HepG2 (cell line): ENCODE data around the gene NBPF1.
"Not testable (repeated sequence)": the region's sequence is repeated elsewhere in the genome, so short reads cannot be mapped to it uniquely, and the experiment has no call there.

Source experiments
- ELF4 ChIP-seq: sonication (generic); formaldehyde crosslinking; IDR thresholded peaks from 2 replicates; pipeline ENCODE4 v1.5.0; 2020; ENCODE audit warnings: missing genetic modification reagents, mild to moderate bottlenecking, moderate library complexity, borderline replicate concordance
- HNRNPL ChIP-seq: fragments of 200-400 bp; formaldehyde crosslinking; IDR thresholded peaks from 2 replicates; pipeline ENCODE4 v1.6.1; 2017; ENCODE audit warnings: mild to moderate bottlenecking, low read depth, low read length
- RELA ChIP-seq: sonication (generic); formaldehyde crosslinking; IDR thresholded peaks from 2 replicates; pipeline ENCODE4 v1.4.0; 2020; ENCODE audit warnings: missing genetic modification reagents
- RFXAP ChIP-seq: sonication (generic); formaldehyde crosslinking; IDR thresholded peaks from 2 replicates; pipeline ENCODE4 v1.4.0; 2020; ENCODE audit warnings: missing genetic modification reagents, borderline replicate concordance
- SMAD3 ChIP-seq: sonication (generic); formaldehyde crosslinking; IDR thresholded peaks from 2 replicates; pipeline ENCODE4 v1.4.0; 2020; ENCODE audit warnings: missing genetic modification reagents
- SMC3 ChIP-seq: IDR thresholded peaks from 2 replicates; pipeline ENCODE4 v1.6.1; 2011; ENCODE audit warnings: low read length, improper control_type of control experiment
- TOE1 ChIP-seq: sonication (generic); formaldehyde crosslinking; IDR thresholded peaks from 2 replicates; pipeline ENCODE4 v1.4.0; 2020; ENCODE audit warnings: mild to moderate bottlenecking, missing genetic modification reagents
- ZNF274 ChIP-seq: sonication (generic); formaldehyde crosslinking; IDR thresholded peaks from 2 replicates; pipeline ENCODE4 v1.5.1; 2020; ENCODE audit warnings: mild to moderate bottlenecking, missing genetic modification reagents
- ZNF777 ChIP-seq: sonication (generic); formaldehyde crosslinking; IDR thresholded peaks from 2 replicates; pipeline ENCODE4 v1.4.0; 2020; ENCODE audit warnings: missing genetic modification reagents
- TF ChIP-seq, protein P1 (sequence below): sonication (generic); formaldehyde crosslinking; IDR thresholded peaks from 2 replicates; pipeline ENCODE4 v1.4.0; 2020; ENCODE audit warnings: mild to moderate bottlenecking, low read depth, missing genetic modification reagents
- TF ChIP-seq, protein P2 (sequence below): sonication (generic); formaldehyde crosslinking; IDR thresholded peaks from 2 replicates; pipeline ENCODE4 v1.5.0; 2020; ENCODE audit warnings: missing genetic modification reagents
- TF ChIP-seq, protein P3 (sequence below): sonication (generic); formaldehyde crosslinking; IDR thresholded peaks from 2 replicates; pipeline ENCODE4 v1.5.0; 2020; ENCODE audit warnings: mild to moderate bottlenecking, missing genetic modification reagents, moderate library complexity

DNA sequence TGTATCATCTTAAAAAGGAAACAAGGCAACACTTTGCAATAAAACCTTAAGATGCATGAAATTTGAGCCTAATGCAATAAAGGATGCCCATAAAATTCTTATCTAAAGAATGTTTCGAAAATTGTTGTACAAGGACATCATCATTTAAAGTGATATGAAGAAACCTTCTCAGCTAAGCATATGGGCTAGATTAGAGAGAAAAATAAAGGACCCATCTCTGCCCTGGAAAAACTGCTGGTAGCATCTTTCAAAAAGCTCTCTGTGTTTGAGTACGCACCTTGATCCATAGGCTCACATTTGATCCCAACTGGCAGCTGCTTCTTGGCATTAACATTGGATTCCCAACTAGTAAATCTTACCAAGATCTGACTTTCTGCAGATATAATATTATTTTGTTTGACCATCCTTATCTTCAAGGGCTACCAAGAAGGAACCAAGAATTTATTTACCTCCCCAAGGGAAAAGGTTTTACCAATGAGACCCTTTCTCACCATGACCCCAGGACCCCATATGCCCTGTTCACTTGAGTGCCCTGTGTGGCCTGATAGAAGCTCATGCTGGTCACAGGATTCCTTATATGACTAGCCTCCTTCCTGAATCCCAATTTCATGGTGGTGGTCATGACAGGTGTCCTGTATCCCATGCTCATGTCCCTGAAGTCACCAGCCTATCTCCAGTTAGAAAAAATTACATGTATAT is 8.7 kb downstream of the NBPF1 start:
- not testable (repeated sequence) for TF ChIP-seq ELF4 (CRISPR knock-in tag); RELA (CRISPR knock-in tag); SMC3; HNRNPL; ZNF274 (CRISPR knock-in tag); RFXAP (CRISPR knock-in tag); TOE1; SMAD3 (CRISPR knock-in tag); ZNF777
- TF ChIP-seq, protein P1, sequence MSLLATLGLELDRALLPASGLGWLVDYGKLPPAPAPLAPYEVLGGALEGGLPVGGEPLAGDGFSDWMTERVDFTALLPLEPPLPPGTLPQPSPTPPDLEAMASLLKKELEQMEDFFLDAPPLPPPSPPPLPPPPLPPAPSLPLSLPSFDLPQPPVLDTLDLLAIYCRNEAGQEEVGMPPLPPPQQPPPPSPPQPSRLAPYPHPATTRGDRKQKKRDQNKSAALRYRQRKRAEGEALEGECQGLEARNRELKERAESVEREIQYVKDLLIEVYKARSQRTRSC (CRISPR knock-in tag) = not testable (repeated sequence)
- TF ChIP-seq, protein P2, sequence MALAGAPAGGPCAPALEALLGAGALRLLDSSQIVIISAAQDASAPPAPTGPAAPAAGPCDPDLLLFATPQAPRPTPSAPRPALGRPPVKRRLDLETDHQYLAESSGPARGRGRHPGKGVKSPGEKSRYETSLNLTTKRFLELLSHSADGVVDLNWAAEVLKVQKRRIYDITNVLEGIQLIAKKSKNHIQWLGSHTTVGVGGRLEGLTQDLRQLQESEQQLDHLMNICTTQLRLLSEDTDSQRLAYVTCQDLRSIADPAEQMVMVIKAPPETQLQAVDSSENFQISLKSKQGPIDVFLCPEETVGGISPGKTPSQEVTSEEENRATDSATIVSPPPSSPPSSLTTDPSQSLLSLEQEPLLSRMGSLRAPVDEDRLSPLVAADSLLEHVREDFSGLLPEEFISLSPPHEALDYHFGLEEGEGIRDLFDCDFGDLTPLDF (CRISPR knock-in tag) = not testable (repeated sequence)
- TF ChIP-seq, protein P3, sequence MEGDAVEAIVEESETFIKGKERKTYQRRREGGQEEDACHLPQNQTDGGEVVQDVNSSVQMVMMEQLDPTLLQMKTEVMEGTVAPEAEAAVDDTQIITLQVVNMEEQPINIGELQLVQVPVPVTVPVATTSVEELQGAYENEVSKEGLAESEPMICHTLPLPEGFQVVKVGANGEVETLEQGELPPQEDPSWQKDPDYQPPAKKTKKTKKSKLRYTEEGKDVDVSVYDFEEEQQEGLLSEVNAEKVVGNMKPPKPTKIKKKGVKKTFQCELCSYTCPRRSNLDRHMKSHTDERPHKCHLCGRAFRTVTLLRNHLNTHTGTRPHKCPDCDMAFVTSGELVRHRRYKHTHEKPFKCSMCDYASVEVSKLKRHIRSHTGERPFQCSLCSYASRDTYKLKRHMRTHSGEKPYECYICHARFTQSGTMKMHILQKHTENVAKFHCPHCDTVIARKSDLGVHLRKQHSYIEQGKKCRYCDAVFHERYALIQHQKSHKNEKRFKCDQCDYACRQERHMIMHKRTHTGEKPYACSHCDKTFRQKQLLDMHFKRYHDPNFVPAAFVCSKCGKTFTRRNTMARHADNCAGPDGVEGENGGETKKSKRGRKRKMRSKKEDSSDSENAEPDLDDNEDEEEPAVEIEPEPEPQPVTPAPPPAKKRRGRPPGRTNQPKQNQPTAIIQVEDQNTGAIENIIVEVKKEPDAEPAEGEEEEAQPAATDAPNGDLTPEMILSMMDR = not testable (repeated sequence)
